Breast epithelium (tissue), 4 donors: Measurements from ENCODE around the gene ABRAXAS1. TPM values are rescaled to one million over a fixed set of nuclear protein-coding genes. Genes with fewer than 3 reads are reported as not detected.

Experiments
- DNase-seq, 2 donors: peaks; one replicate each; pipeline ENCODE4 v3.0.0-alpha.2; 2019; ENCODE audit warnings: low spot score in 2 of 2
- H3K27ac ChIP-seq, 2 donors: fragments of 200-600 bp; sonication (generic) in 1 of 2; one replicate each; pipeline ENCODE4 v1.5.1; 2016 to 2019; ENCODE audit warnings: mild to moderate bottlenecking in 1 of 2
- H3K27me3 ChIP-seq, 2 donors: fragments of 200-600 bp; sonication (generic) in 1 of 2; one replicate each; pipeline versions ENCODE4 v1.5.1 to v1.6.0; 2017 to 2019; ENCODE audit warnings: control low read depth in 1 of 2, mild to moderate bottlenecking in 1 of 2
- H3K36me3 ChIP-seq: fragments of 200-600 bp; one replicate; pipeline ENCODE4 v1.5.1; 2019
- H3K4me1 ChIP-seq, 2 donors: fragments of 200-600 bp; sonication (generic); one replicate each; pipeline ENCODE4 v1.5.1; 2016 to 2019; ENCODE audit warnings: control low read depth in 1 of 2
- H3K4me3 ChIP-seq, 3 donors: fragments of 200-600 bp; sonication (generic); 1 replicate in 2 of 3; 2 replicates in 1 of 3; pipeline ENCODE4 v1.5.1; 2016 to 2019; ENCODE audit warnings: mild to moderate bottlenecking in 3 of 3, moderate library complexity in 2 of 3
- H3K9me3 ChIP-seq, 2 donors: fragments of 200-600 bp; sonication (generic) in 1 of 2; one replicate each; pipeline ENCODE4 v1.5.1; 2016 to 2019; ENCODE audit warnings: control low read depth in 1 of 2
- CTCF ChIP-seq, 3 donors: fragments of 450-650 bp; IDR thresholded peaks; one replicate each; pipeline ENCODE4 v1.5.1; 2016 to 2017; ENCODE audit warnings: antibody characterized with exemption in 3 of 3, mild to moderate bottlenecking in 3 of 3, moderate library complexity in 3 of 3
- POLR2A ChIP-seq: fragments of 450-650 bp; IDR thresholded peaks from one replicate; pipeline ENCODE4 v1.6.1; 2016; ENCODE audit warnings: antibody characterized with exemption, mild to moderate bottlenecking, moderate library complexity
- POLR2AphosphoS5 ChIP-seq, 3 donors: sonication (generic); formaldehyde crosslinking; IDR thresholded peaks; one replicate each; pipeline ENCODE4 v1.6.1; 2017; ENCODE audit warnings: antibody characterized with exemption in 3 of 3
- intact Hi-C: fragments of 100-400 bp; cut with DNase I; formaldehyde crosslinking; loops from one replicate; pipeline ENCODE4 v1.15.1; 2023; ENCODE audit warnings: low total_unique reads
- total RNA-seq, 3 donors: library from RNA; depleted of rRNA; stranded (reverse); fragments of >200 nt; gene quantifications; one replicate each; pipeline ENCODE4 v1.1.0, GENCODE V29; 2016

ABRAXAS1 gene
- total RNA-seq, 3 donors from 2014 or later, result 13.8 to 17.4 (median 15.4) TPM

DNA sequence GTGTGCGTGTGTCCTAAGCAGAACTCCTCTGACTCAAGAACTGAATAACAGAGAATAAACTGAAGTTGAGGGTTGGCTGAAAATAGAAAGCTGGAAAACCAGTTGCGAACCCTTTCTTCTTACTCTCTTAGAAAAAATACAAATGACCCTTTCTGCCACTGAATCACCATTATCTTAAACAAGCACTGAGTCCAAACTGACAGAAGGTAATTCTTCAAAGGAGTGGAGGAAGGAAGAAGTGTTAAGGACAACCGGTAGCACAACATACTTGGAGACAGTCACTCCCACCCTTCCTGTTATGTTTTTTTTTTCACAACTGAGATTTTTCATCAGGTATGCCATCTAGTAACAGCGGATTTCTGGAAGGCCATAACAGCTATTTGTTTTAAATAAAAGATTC is 67.3 kb downstream of the ABRAXAS1 start:
- no peaks in the 10 kb centered on the region for H3K9me3 ChIP-seq
- no peak overlapping the region for H3K4me3 ChIP-seq
- no peaks in the 10 kb centered on the region for H3K36me3 ChIP-seq
- no peaks in the 10 kb centered on the region for H3K4me1 ChIP-seq
- no peak overlapping the region for H3K27ac ChIP-seq
- TF ChIP-seq POLR2A (no peak), POLR2AphosphoS5 (IDR thresholded peaks at IDR 0.05) (no peak), CTCF (IDR thresholded peaks at IDR 0.05) (no peak)
- H3K27me3 ChIP-seq, result no peaks in the 10 kb centered on the region
- no peak for DNase-seq
- intact Hi-C loops, result no loop called here

DNA sequence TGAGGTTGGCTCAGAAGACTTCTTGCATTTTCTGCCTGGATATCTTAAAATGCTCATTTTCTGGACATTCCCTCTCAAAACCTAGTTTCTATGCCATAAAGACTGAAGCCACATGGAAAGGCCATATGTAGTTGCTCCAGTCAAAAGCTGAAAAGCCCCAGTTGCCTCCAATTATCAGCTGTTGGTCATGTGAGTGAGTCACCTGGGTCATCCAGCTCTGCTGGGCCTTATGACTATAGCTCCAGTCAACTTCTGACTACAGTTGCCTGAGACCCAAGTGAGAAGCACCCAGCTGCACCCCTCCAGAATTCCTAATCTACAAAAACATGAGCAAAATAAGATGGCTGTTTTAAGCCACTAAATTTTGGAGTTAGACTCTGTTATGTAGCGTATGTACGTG is 71.2 kb downstream of the ABRAXAS1 start:
- H3K4me1 ChIP-seq, result no peaks in the 10 kb centered on the region
- TF ChIP-seq POLR2A, result no peak
- no peak for TF ChIP-seq CTCF (IDR thresholded peaks at IDR 0.05)
- no peak for TF ChIP-seq POLR2AphosphoS5 (IDR thresholded peaks at IDR 0.05)
- no peak for DNase-seq
- H3K36me3 ChIP-seq, result no peaks in the 10 kb centered on the region
- intact Hi-C loops, result no loop called here
- no peaks in the 10 kb centered on the region for H3K27me3 ChIP-seq
- no peaks in the 10 kb centered on the region for H3K9me3 ChIP-seq
- H3K4me3 ChIP-seq, result no peak overlapping the region
- H3K27ac ChIP-seq, result no peak overlapping the region

Other genes starting within 250 kb of the ABRAXAS1 start
- gene COQ2, start 200.3 kb downstream of the ABRAXAS1 start, total RNA-seq, result 10 to 100 TPM in 1 of 3 donors, 1 to 10 TPM in 2; 8.6 to 10.8 (median 9.4) TPM
- 1 to 10 TPM; 1.3 to 3.8 (median 1.6) TPM for gene HPSE, start 150.3 kb downstream of the ABRAXAS1 start, total RNA-seq
- gene HELQ, start 29.3 kb downstream of the ABRAXAS1 start, total RNA-seq, result 10 to 100 TPM; 14.4 to 24.3 (median 16.3) TPM
- gene MRPS18C, start 29.0 kb downstream of the ABRAXAS1 start, total RNA-seq, result 10 to 100 TPM; 13.8 to 25.9 (median 16.8) TPM
- 1 to 10 TPM; 5.1 to 7.6 (median 5.6) TPM for gene GPAT3, start 51.0 kb upstream of the ABRAXAS1 start, total RNA-seq